Mammary epithelial cell (primary cell): ENCODE measurements around the gene SLC22A2.

Source experiments
- CTCF ChIP-seq, 2 donors: IDR thresholded peaks in 1 of 2; conservative IDR thresholded peaks in 1 of 2; 2 replicates each; pipeline ENCODE4 v1.5.1; 2011 to 2012; ENCODE audit warnings: inconsistent platforms in 2 of 2, low read length in 2 of 2, mild to moderate bottlenecking in 2 of 2, control low read depth in 1 of 2, low read depth in 1 of 2; ENCODE audit not compliant: insufficient read depth in 1 of 2; ENCODE audit errors: extremely low read depth in 1 of 2
- EZH2 ChIP-seq: IDR thresholded peaks from 2 replicates; pipeline ENCODE4 v1.6.1; 2012; ENCODE audit warnings: low read length, inconsistent platforms, borderline replicate concordance

- TF ChIP-seq EZH2 (no peak), CTCF (conservative IDR thresholded peaks at IDR 0.05 in 1 of 2, IDR thresholded peaks at IDR 0.05 in 1 of 2; ENCODE audit: extremely low read depth in 1 of 2, insufficient read depth in 1 of 2, low read depth in 1 of 2, low read length in 2 of 2) (no peak)
Measured at GRCh38 chr6:160180706-160181105, 77.9 kb downstream of the SLC22A2 start.
